Raji (cell line): ENCODE data around the gene RABGAP1L.

Experiments
- POLR2A ChIP-seq: IDR thresholded peaks from 2 replicates; pipeline ENCODE4 v1.6.1; 2011; ENCODE audit warnings: low read depth, low read length, control low read depth; ENCODE audit not compliant: insufficient read depth

Gene RABGAP1L

GRCh38 chr1:174480324-174480723 lies 321.0 kb downstream of the RABGAP1L start:
- no peak for TF ChIP-seq POLR2A

- TF ChIP-seq POLR2A, result no peak
Observed at GRCh38 chr1:174491606-174492005, 332.3 kb downstream of the RABGAP1L start.

- no peak for TF ChIP-seq POLR2A
Observed at GRCh38 chr1:174497478-174497877, 338.2 kb downstream of the RABGAP1L start.

- TF ChIP-seq POLR2A, result no peak
Observed at GRCh38 chr1:174519844-174520243, 360.5 kb downstream of the RABGAP1L start.

- TF ChIP-seq POLR2A, result no peak
Observed at GRCh38 chr1:174531751-174532150, 372.4 kb downstream of the RABGAP1L start.

GRCh38 chr1:174534789-174535188 lies 375.5 kb downstream of the RABGAP1L start:
- no peak for TF ChIP-seq POLR2A

- TF ChIP-seq POLR2A, result no peak
Observed at GRCh38 chr1:174535207-174535606, 375.9 kb downstream of the RABGAP1L start.

- TF ChIP-seq POLR2A, result no peak
Observed at GRCh38 chr1:174550296-174550695, 391.0 kb downstream of the RABGAP1L start.

- TF ChIP-seq POLR2A, result no peak
Observed at GRCh38 chr1:174556392-174556791, 397.1 kb downstream of the RABGAP1L start.

GRCh38 chr1:174568551-174568950 lies 409.2 kb downstream of the RABGAP1L start:
- no peak for TF ChIP-seq POLR2A

- no peak for TF ChIP-seq POLR2A
Observed at GRCh38 chr1:174569240-174569639, 409.9 kb downstream of the RABGAP1L start.

GRCh38 chr1:174572771-174573170 lies 413.5 kb downstream of the RABGAP1L start:
- no peak for TF ChIP-seq POLR2A

- TF ChIP-seq POLR2A, result no peak
Observed at GRCh38 chr1:174577681-174578080, 418.4 kb downstream of the RABGAP1L start.

GRCh38 chr1:174580801-174581200 lies 421.5 kb downstream of the RABGAP1L start:
- TF ChIP-seq POLR2A, result no peak

GRCh38 chr1:174583316-174583715 lies 424.0 kb downstream of the RABGAP1L start:
- no peak for TF ChIP-seq POLR2A

- no peak for TF ChIP-seq POLR2A
Observed at GRCh38 chr1:174584071-174584470, 424.8 kb downstream of the RABGAP1L start.

- no peak for TF ChIP-seq POLR2A
Observed at GRCh38 chr1:174605198-174605597, 445.9 kb downstream of the RABGAP1L start.

GRCh38 chr1:174606471-174606870 lies 447.2 kb downstream of the RABGAP1L start:
- no peak for TF ChIP-seq POLR2A
